HG03060 (cell line): ENCODE results near the gene ZNF202.

Source experiments
- ATAC-seq: cut with Tn5 transposase; IDR thresholded peaks from one replicate; pipeline ENCODE4 v1.9.1; 2021; ENCODE audit warnings: low read depth, moderate number of reproducible peaks; ENCODE audit not compliant: unreplicated experiment

The ZNF202 gene

DNA sequence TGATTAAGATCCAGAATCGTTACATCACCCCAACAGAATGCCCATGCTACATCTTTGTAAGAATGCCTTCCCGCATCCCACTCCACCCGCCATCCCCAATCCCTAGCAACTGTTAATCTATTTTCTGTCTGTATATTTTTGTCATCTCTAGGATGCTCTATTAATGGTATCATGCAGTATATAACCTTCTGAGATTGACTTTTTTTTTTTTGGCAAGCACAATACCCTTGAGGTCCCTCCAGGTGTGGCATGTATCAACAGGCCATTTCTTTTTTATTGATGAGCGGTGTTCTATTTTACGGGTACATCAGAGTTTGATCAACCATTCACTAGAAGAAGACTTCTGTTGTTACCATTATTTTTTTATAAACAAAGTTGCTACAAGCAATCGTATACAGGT is 56.9 kb downstream of the ZNF202 start:
- ATAC-seq: no peak

DNA sequence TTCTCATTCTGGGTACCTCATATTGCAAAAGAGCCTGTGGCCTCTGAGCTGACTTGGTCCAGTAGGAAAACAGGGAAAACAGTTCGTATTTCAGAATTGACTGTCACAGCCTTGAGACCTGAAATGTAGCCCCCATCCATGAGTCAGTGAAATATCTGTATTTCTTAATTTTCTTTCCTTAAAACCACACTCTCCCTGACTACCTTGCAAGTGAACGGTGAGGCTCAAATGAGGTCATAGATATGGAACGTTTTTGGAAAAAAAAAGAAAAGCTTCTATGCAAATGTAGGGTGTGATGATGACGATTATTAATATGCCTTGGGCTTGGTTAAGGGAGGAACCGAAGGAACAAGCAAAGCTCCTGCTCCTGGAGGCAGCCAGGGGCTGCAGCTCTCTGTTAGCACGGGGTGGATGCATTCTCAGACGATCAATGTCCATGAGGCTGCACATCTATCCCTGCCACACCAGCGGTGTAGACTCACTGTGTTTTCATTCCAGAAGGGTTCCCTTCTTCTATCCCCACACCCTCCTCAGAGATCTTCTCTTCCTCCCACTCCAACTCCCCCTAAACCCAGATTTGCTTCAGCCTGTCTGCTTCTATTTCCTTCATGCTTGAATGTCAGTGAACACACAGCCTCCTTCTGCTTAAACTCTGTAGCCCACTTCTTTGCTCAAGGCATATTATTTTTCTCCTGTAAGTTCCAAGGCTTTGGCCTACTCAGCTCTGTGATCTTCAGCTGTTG is 57.9 kb downstream of the ZNF202 start:
- ATAC-seq: no peak

DNA sequence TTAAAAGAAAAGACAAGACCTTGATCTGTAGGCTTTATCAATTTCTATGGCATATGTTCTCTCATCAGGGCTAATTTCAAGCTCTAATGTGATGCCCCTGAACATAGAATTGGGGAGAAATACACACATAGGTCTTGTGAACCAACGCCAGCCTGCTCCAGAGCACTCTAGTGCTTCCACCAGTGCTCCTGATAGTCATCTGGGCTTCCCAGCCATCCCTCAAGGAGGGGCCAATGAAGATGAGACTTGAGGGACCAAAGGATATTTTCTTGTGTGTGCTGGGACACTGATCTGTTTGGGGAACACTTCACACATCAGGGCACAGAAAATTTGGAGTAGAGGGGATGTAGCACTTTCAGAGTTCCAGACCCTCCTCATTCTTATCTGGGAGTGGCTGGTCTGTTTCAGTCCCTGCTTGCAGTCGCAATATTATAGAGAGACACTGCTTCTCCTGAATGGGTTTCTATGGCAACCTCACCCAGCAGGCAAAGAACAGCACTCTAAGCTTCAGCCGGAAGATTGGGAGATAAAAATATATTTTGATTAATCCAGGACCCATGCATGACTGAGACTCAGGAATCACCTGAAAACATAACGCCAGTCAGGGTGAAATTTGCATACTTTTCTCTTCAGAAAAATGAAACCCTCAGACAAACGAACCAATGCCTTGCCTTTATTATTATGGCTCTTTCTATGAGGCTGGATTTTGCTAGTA is 58.6 kb downstream of the ZNF202 start:
- ATAC-seq: no peak

DNA sequence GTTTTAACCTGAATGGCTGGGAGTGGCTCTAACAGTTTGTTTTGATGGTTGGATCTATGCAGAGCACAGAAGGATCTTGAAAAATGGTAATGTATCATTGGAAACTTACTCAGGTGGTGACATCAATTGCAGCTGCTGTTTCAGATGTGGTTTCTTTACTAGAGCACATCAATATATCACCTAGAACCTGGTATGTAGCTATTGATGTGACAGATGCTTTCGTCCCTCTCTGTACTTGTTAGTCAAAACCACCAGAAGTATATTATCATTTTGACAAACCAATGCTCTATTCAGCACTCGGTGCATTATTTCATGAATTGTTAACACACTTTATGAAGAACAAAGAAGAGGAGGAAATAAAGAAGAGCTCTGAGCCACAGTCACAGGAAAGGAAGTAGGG is 60.4 kb downstream of the ZNF202 start:
- no peak for ATAC-seq

DNA sequence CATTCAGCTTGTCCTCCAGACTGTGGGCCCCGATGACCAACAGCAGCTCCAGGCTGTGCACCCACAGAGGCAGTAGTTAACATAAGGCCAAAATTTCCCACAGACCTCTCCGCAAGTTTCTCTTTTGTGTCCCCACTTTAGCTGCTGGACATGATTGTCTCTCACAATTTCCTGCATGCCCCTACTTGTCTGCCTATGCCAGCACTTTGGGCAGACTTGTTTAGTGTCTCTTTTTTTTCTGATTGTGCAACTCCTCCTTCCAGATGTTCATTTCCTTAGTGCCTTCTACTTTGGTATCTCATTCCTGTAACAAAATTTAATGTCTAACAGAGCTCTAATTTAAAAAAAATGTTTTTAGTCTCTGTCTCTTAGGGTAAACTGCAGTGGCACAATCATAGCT is 63.2 kb downstream of the ZNF202 start:
- ATAC-seq: no peak

DNA sequence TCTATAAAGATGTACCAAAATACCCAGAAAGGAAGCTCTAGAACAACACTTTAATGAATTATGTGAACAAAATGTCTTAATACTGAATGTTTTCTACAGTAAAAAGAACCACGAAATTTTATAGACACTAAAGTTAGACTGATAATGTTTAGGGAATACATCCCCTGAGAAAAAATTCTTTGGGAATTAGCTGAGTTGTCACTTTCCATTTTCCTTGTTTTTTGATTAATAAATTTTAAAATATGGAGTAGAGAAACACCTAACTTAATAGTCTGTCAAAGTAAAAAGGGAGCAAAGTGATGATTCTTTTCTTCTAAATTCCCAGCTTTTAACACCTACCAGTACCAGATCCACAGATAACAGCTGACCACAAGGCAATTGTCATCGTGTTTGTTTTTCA is 64.0 kb downstream of the ZNF202 start:
- no peak for ATAC-seq

DNA sequence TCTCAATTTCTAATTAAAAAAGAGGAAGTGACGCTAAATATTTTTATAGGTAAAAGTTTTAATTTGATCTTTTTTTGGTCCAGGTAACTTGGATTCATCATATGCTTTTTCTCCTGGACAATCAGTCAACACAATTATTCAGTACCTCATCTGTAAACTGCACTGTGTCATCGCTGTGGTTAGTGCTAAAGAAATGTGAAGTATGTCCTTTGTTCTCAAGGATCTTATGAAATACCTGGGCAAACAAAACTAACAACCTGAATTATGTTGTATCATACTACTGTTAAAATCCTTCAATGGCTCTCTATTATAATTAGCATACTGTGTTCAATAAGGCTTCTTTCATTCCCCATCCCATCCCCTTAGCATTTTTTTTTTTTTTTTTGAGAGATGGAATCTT is 67.2 kb downstream of the ZNF202 start:
- ATAC-seq: no peak
